Endodermal cell (in vitro differentiated cells): Measurements from ENCODE around the gene ACRBP. TPM values are rescaled to one million over a fixed set of nuclear protein-coding genes. Genes with fewer than 3 reads are reported as not detected.

ENCODE experiments used
- DNase-seq: peaks from one replicate; pipeline ENCODE4 v3.0.0-alpha.2; 2017
- H3K27ac ChIP-seq: 2 replicates; pipeline ENCODE4 v1.5.1; 2013; ENCODE audit warnings: mild to moderate bottlenecking, low read depth, low read length, moderate library complexity
- H3K27me3 ChIP-seq: 2 replicates; pipeline ENCODE4 v1.6.1; 2013; ENCODE audit warnings: mild to moderate bottlenecking, low read length, moderate library complexity; ENCODE audit not compliant: insufficient read depth, control insufficient read depth, poor library complexity, severe bottlenecking
- H3K36me3 ChIP-seq: 2 replicates; pipeline ENCODE4 v1.7.0; 2013; ENCODE audit warnings: mild to moderate bottlenecking, low read length, moderate library complexity; ENCODE audit not compliant: control insufficient read depth, insufficient read depth
- H3K4me1 ChIP-seq: one replicate; pipeline ENCODE4 v1.7.0; 2013; ENCODE audit warnings: low read length; ENCODE audit not compliant: control insufficient read depth, insufficient read depth
- H3K4me3 ChIP-seq: 2 replicates; pipeline ENCODE4 v1.5.1; 2013; ENCODE audit warnings: mild to moderate bottlenecking, low read length, moderate library complexity
- H3K9ac ChIP-seq: 2 replicates; pipeline ENCODE4 v1.6.1; 2013; ENCODE audit warnings: mild to moderate bottlenecking, low read length, moderate library complexity; ENCODE audit not compliant: poor library complexity, severe bottlenecking; ENCODE audit errors: extremely low read depth
- H3K9me3 ChIP-seq: 2 replicates; pipeline ENCODE4 v1.6.1; 2013; ENCODE audit warnings: mild to moderate bottlenecking, low read length, moderate library complexity; ENCODE audit not compliant: control insufficient read depth
- H3K27ac Mint-ChIP-seq: 2 replicates; pipeline ENCODE4 v1.8.0; 2020; ENCODE audit warnings: mixed read lengths
- H3K27me3 Mint-ChIP-seq: 2 replicates; pipeline ENCODE4 v1.8.0; 2021; ENCODE audit warnings: mild to moderate bottlenecking, mixed read lengths; ENCODE audit not compliant: insufficient read depth
- H3K36me3 Mint-ChIP-seq: 2 replicates; pipeline ENCODE4 v1.8.0; 2020; ENCODE audit warnings: low read depth, mixed read lengths
- H3K4me1 Mint-ChIP-seq: 2 replicates; pipeline ENCODE4 v1.8.0; 2020; ENCODE audit warnings: mixed read lengths
- H3K4me3 Mint-ChIP-seq: 2 replicates; pipeline ENCODE4 v1.8.0; 2020; ENCODE audit warnings: mild to moderate bottlenecking, moderate library complexity, mixed read lengths
- H3K9me3 Mint-ChIP-seq: 2 replicates; pipeline ENCODE4 v1.8.0; 2020; ENCODE audit warnings: mild to moderate bottlenecking, mixed read lengths
- WGBS, 2 experiments: methylation state at CpG; one replicate each; pipeline versions ENCODE4 v1.1.5 to v1.1.7; 2013; ENCODE audit warnings: missing lambda C conversion rate in 2 of 2, mixed read lengths in 1 of 2; ENCODE audit not compliant: insufficient coverage in 1 of 2, insufficient read length in 1 of 2; 5-methylcytosine and 5-hydroxymethylcytosine counted together
- total RNA-seq, 2 donors: library from RNA; stranded (reverse); fragmentation: NEBNext Ultra II Directional in 1 of 2; extraction: Animal tissue kit (Norgen Biotek cat#: 25700) in 1 of 2; gene quantifications; 2 replicates in 1 of 2; 3 replicates in 1 of 2; pipeline ENCODE4 v1.2.1, GENCODE V29; 2021
- TF ChIP-seq, protein P1 (sequence below): fragments of 200-600 bp; sonication (generic); conservative IDR thresholded peaks from 2 replicates; pipeline ENCODE4 v1.5.0; 2021; ENCODE audit warnings: antibody characterized with exemption, mild to moderate bottlenecking

Gene ACRBP
- total RNA-seq, 2 donors from 2014 or later, result 1.9 to 3.9 TPM

DNA sequence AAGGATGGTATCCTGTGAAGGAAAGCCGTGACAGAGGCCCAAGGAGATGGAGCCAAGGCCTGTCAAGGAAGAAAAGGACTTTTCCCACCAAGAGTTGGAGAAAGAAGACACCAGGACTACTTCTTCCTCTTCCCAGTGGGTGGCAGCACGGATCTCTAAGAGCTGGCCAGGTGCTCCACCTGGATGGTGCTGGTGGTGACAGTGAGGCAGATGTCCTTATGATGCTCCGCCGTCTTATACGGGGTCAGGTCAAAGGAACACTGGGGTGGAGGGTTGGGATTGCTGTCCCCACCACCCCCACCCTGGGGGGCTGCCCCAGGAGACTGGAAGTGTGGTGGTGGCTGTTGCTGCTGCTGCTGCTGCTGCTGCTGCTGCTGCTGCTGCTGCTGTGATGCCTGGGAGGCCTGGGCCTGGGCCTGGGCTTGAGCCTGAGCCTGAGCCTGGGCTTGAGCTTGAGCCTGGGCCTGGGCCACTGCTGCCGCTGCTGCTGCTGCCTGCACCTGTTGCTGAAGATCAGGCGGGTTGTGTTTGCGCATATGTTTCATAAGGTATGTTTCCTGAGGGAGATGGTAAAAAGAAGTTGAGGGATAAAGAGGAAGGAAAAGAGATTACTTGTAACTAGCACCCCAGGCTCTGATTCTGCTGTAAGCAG lies 20.5 kb upstream of the ACRBP start:
- TF ChIP-seq, protein P1, sequence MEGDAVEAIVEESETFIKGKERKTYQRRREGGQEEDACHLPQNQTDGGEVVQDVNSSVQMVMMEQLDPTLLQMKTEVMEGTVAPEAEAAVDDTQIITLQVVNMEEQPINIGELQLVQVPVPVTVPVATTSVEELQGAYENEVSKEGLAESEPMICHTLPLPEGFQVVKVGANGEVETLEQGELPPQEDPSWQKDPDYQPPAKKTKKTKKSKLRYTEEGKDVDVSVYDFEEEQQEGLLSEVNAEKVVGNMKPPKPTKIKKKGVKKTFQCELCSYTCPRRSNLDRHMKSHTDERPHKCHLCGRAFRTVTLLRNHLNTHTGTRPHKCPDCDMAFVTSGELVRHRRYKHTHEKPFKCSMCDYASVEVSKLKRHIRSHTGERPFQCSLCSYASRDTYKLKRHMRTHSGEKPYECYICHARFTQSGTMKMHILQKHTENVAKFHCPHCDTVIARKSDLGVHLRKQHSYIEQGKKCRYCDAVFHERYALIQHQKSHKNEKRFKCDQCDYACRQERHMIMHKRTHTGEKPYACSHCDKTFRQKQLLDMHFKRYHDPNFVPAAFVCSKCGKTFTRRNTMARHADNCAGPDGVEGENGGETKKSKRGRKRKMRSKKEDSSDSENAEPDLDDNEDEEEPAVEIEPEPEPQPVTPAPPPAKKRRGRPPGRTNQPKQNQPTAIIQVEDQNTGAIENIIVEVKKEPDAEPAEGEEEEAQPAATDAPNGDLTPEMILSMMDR, result peak; percentile 77
- Histone ChIP-seq H3K27me3 (no peaks in the 10 kb centered on the region), H3K9me3 (no peaks in the 10 kb centered on the region), H3K4me3 (no peak overlapping the region), H3K4me1 (no peaks in the 10 kb centered on the region), H3K27ac (no peak overlapping the region), H3K9ac (no peak overlapping the region), H3K36me3 (peaks cover 67% of the 10 kb centered on the region)
- Mint-ChIP-seq H3K27ac (no peak overlapping the region), H3K4me3 (no peak overlapping the region), H3K36me3 (peaks cover 62% of the 10 kb centered on the region), H3K4me1 (peaks cover 3% of the 10 kb centered on the region), H3K9me3 (no peaks in the 10 kb centered on the region), H3K27me3 (no peaks in the 10 kb centered on the region)
- WGBS, 2 experiments, result 92 to 100% methylated on average over 3 to 8 of the region's 8 CpGs
- peak; percentile 81 for DNase-seq

DNA sequence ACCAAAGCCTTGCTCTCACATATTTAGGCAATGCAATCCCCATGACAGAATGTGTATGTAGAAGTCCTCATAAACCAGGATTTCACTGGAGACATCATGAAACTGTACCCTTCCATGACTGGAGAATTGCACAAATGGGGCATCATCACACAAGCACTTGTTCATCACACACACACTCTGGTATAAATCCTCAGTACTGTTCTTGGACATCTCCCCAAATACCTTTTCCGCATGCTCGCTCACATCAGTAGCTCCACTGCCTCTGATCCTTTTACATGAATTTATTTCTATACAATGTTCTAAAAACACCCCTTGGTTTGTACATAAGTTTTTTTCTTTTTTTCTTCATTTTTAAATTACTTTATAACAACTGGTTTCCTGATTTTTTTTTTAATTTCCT lies 19.0 kb upstream of the ACRBP start:
- Mint-ChIP-seq H3K4me3 (no peak overlapping the region), H3K4me1 (peaks cover 10% of the 10 kb centered on the region), H3K9me3 (no peaks in the 10 kb centered on the region), H3K27me3 (no peaks in the 10 kb centered on the region), H3K27ac (no peak overlapping the region), H3K36me3 (peaks cover 49% of the 10 kb centered on the region)
- no peaks in the 10 kb centered on the region for H3K27me3 ChIP-seq
- no peak overlapping the region for H3K9ac ChIP-seq
- 96 to 100% methylated on average over 2 of the region's 2 CpGs for WGBS, 2 experiments
- H3K36me3 ChIP-seq, result peaks cover 52% of the 10 kb centered on the region
- H3K27ac ChIP-seq, result no peak overlapping the region
- H3K4me1 ChIP-seq, result peaks cover 2% of the 10 kb centered on the region
- no peak for DNase-seq
- TF ChIP-seq, protein P1, result no peak
- H3K9me3 ChIP-seq, result no peaks in the 10 kb centered on the region
- no peak overlapping the region for H3K4me3 ChIP-seq

DNA sequence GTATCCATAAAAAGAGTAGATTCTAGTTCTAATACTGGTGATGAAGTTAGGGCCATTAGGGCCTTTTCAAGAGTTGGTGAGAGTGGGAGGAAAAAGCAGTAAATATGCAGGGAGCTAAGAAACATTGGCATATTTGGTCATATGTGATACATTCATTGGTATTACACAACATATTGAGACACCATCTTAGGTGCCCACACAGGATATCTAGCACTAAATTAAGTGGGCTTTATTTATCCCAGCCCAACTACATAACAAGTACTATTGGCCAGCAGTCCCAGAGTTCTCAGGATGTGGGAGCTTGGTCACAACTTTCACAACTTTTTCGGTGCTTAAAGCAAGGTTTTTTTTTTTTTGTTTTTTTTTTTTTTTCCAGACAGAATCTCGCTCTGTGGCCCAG lies 17.7 kb upstream of the ACRBP start:
- Mint-ChIP-seq H3K27ac (no peak overlapping the region), H3K9me3 (no peaks in the 10 kb centered on the region), H3K4me3 (no peak overlapping the region), H3K36me3 (peaks cover 39% of the 10 kb centered on the region), H3K27me3 (no peaks in the 10 kb centered on the region), H3K4me1 (peaks cover 10% of the 10 kb centered on the region)
- Histone ChIP-seq H3K4me1 (peaks cover 2% of the 10 kb centered on the region), H3K9me3 (no peaks in the 10 kb centered on the region), H3K4me3 (no peak overlapping the region), H3K9ac (no peak overlapping the region), H3K27ac (no peak overlapping the region), H3K36me3 (peaks cover 39% of the 10 kb centered on the region), H3K27me3 (no peaks in the 10 kb centered on the region)
- no peak for DNase-seq
- TF ChIP-seq, protein P1, result no peak
- 95 to 100% methylated on average over 1 to 2 of the region's 2 CpGs for WGBS, 2 experiments
